Measurements from ENCODE around the gene PNPT1. TPM values are rescaled to one million over a fixed set of nuclear protein-coding genes. Genes with fewer than 3 reads are reported as not detected.

The PNPT1 gene
- total and polyA plus RNA-seq, 10 of the 15 experiments (the other 5 are each of a cell fraction or from before 2014, with no cell fraction given) = 34.2 to 67.7 (median 43.3) TPM

- ChIA-PET RAD21 (ENCODE audit: unreplicated experiment) (no interaction called here), CTCF (interaction anchor here (0.6 to 1.5 kb wide), 3 partner anchors 11 to 71 kb away, joined by 4 to 6 read pairs (median 4); no protein-coding TSS in a partner anchor), SMC1A (ENCODE audit: uncharacterized antibody, unreplicated experiment) (interaction anchor here (0.7 to 1.7 kb wide), 4 partner anchors 9 to 35 kb away, joined by 3 to 4 read pairs (median 4); no protein-coding TSS in a partner anchor), POLR2A (interaction anchor here (1.6 kb wide), 1 partner anchor 26 kb away, joined by 4 read pairs; the partner anchor contains the start of gene PPP4R3B)
- Histone ChIP-seq H3K79me2 (ENCODE audit: control insufficient read depth, insufficient read depth, low read length) (peaks cover 11% of the 10 kb centered on the region), H3K36me3 (ENCODE audit: control insufficient read depth in 2 of 2, insufficient read depth in 2 of 2, low read length in 1 of 2) (peaks cover 0 to 15% of the 10 kb centered on the region in 2 experiments; a peak in 2 of 4 replicates), H3K27me3 (replicated peaks in 1 of 2; ENCODE audit: control insufficient read depth in 2 of 2, insufficient read depth in 2 of 2, low read length in 1 of 2) (no peaks in the 10 kb centered on the region), H3K4me1 (ENCODE audit: control insufficient read depth, insufficient read depth, low read length) (no peaks in the 10 kb centered on the region), H2AFZ (ENCODE audit: control insufficient read depth, low read depth, low read length) (no peak overlapping the region), H3K9me3 (replicated peaks; ENCODE audit: control insufficient read depth, insufficient read depth, low read length) (no peaks in the 10 kb centered on the region), H3K4me3 (no peak overlapping the region), H4K20me1 (ENCODE audit: control insufficient read depth, insufficient read depth) (no peaks in the 10 kb centered on the region), H3K9ac (ENCODE audit: control insufficient read depth, insufficient read depth, low read length) (no peak overlapping the region), H3K27ac (ENCODE audit: control insufficient read depth, insufficient read depth) (no peak overlapping the region), H3K4me2 (ENCODE audit: control insufficient read depth, insufficient read depth) (no peak overlapping the region)
- TF ChIP-seq ETV6 (conservative IDR thresholded peaks at IDR 0.05 in 1 of 2, IDR thresholded peaks at IDR 0.05 in 1 of 2; ENCODE audit: borderline replicate concordance in 1 of 2, low read depth in 1 of 2) (no peak), ZNF622 (IDR thresholded peaks at IDR 0.05) (no peak), TARDBP (IDR thresholded peaks at IDR 0.05; ENCODE audit: borderline replicate concordance) (no peak), GATAD2B (conservative IDR thresholded peaks at IDR 0.05; ENCODE audit: low read depth) (no peak), FOXK2 (IDR thresholded peaks at IDR 0.05) (no peak), NFYA (IDR thresholded peaks at IDR 0.05; ENCODE audit: borderline replicate concordance, low read depth, low read length) (no peak), ZNF24 (IDR thresholded peaks at IDR 0.05) (no peak), RELA (IDR thresholded peaks at IDR 0.05; ENCODE audit: borderline replicate concordance, partially characterized antibody) (no peak), TCF3 (IDR thresholded peaks at IDR 0.05; ENCODE audit: borderline replicate concordance, insufficient read depth, low read depth, low read length) (no peak), ZBTB33 (IDR thresholded peaks at IDR 0.05) (no peak)
- TF ChIP-seq, protein P1, sequence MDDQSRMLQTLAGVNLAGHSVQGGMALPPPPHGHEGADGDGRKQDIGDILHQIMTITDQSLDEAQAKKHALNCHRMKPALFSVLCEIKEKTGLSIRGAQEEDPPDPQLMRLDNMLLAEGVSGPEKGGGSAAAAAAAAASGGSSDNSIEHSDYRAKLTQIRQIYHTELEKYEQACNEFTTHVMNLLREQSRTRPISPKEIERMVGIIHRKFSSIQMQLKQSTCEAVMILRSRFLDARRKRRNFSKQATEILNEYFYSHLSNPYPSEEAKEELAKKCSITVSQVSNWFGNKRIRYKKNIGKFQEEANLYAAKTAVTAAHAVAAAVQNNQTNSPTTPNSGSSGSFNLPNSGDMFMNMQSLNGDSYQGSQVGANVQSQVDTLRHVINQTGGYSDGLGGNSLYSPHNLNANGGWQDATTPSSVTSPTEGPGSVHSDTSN (IDR thresholded peaks at IDR 0.05; ENCODE audit: insufficient replicate concordance, low read depth, low read length) = no peak
- 83% methylated on average over 1 of the region's 1 CpG for WGBS (ENCODE audit: insufficient coverage, insufficient replicate concordance, low lambda C conversion rate, missing lambda C conversion rate)
- FAIRE-seq (no peak), ATAC-seq (no peak), DNase-seq (ENCODE audit: low read depth, low spot score) (no peak)
- in situ Hi-C loops (cut with MboI) = no loop called here
- intact Hi-C loops (cut with micrococcal nuclease; ENCODE audit: unreplicated experiment) = no loop called here
- no TSS peak for BruUV-seq (replicated peaks)
Measured at GRCh38 chr2:55592130-55592529, 101.5 kb downstream of the PNPT1 start.
